NT2/D1 (cell line): ENCODE data around the gene FBXL12.

ENCODE experiments used
- DNase-seq: peaks from one replicate; pipeline ENCODE4 v3.0.0-alpha.2; 2011; ENCODE audit warnings: low read depth, low spot score
- H3K27me3 ChIP-seq: 2 replicates; pipeline ENCODE4 v1.6.0; 2011; ENCODE audit warnings: mild to moderate bottlenecking; ENCODE audit not compliant: insufficient read length, insufficient read depth
- H3K36me3 ChIP-seq: 2 replicates; pipeline ENCODE4 v1.6.1; 2011; ENCODE audit warnings: mild to moderate bottlenecking, low read length, mixed read lengths; ENCODE audit not compliant: insufficient read depth, insufficient read length
- H3K4me1 ChIP-seq: 2 replicates; pipeline ENCODE4 v1.5.1; 2011; ENCODE audit not compliant: insufficient read depth, insufficient read length
- H3K4me3 ChIP-seq: 2 replicates; pipeline ENCODE4 v1.5.1; 2011; ENCODE audit warnings: low read depth; ENCODE audit not compliant: insufficient read length
- H3K9ac ChIP-seq: 2 replicates; pipeline ENCODE4 v1.6.0; 2011; ENCODE audit warnings: low read depth; ENCODE audit not compliant: insufficient read length
- H3K9me3 ChIP-seq: 2 replicates; pipeline ENCODE4 v1.5.1; 2011; ENCODE audit warnings: mild to moderate bottlenecking, low read length; ENCODE audit not compliant: insufficient read depth
- SUZ12 ChIP-seq: IDR thresholded peaks from 2 replicates; pipeline ENCODE4 v1.6.1; 2011; ENCODE audit not compliant: insufficient read length, insufficient read depth; ENCODE audit errors: extremely low read depth
- YY1 ChIP-seq: IDR thresholded peaks from 2 replicates; pipeline ENCODE4 v1.6.1; 2011; ENCODE audit not compliant: insufficient read length, insufficient read depth
- ZNF274 ChIP-seq: IDR thresholded peaks from 2 replicates; pipeline ENCODE4 v1.6.1; 2011; ENCODE audit warnings: mild to moderate bottlenecking, low read depth, low read length

Gene FBXL12

GRCh38 chr19:9857920-9858746 is 39.3 kb upstream of the FBXL12 start:
- no peak for DNase-seq
- no peaks in the 10 kb centered on the region for H3K9me3 ChIP-seq
- no peak for TF ChIP-seq YY1
- TF ChIP-seq SUZ12, result no peak
- TF ChIP-seq ZNF274, result no peak
- peaks cover 3% of the 10 kb centered on the region for H3K4me1 ChIP-seq
- no peak overlapping the region for H3K4me3 ChIP-seq
- no peak overlapping the region for H3K9ac ChIP-seq
- no peaks in the 10 kb centered on the region for H3K27me3 ChIP-seq
- H3K36me3 ChIP-seq, result peaks cover 24% of the 10 kb centered on the region

DNA sequence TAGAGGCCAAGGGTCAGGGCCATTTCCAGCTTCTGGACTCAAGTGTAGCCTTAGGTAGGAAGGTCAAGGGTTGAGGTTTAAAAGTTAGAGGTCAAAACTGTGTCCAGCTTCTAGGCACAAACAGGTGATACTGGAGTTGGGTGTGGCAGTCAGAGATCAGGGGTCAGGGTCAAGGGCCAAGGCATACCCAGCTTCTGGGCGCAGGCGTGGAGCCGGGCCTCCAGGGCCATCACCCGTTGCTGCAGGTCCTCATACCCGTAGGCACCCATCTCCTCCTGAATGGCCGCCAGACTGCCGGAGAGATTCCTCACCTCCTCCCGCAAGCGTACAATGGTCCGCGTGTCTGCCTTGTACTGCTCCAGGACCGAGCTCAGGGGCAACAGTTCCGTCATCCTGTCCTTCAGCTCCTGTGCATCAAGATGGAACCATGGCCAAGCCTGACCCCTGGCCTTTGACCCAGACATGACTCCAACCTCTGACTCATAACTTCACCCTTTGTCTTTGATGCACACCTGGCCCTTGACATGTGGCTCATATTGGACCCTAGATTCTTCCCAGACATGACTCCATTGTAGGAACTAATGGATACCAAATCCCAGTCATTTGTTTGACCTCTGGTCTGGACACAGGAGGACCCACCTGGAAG is 38.3 kb upstream of the FBXL12 start:
- H3K4me3 ChIP-seq, result no peak overlapping the region
- H3K9ac ChIP-seq, result no peak overlapping the region
- H3K9me3 ChIP-seq, result no peaks in the 10 kb centered on the region
- no peak for DNase-seq
- TF ChIP-seq SUZ12 (no peak), YY1 (no peak), ZNF274 (no peak)
- H3K27me3 ChIP-seq, result no peaks in the 10 kb centered on the region
- peaks cover 3% of the 10 kb centered on the region for H3K4me1 ChIP-seq
- peaks cover 24% of the 10 kb centered on the region for H3K36me3 ChIP-seq

- peaks cover 27% of the 10 kb centered on the region for H3K36me3 ChIP-seq
- no peak overlapping the region for H3K4me3 ChIP-seq
- H3K9me3 ChIP-seq, result no peaks in the 10 kb centered on the region
- H3K4me1 ChIP-seq, result peaks cover 3% of the 10 kb centered on the region
- no peaks in the 10 kb centered on the region for H3K27me3 ChIP-seq
- no peak for TF ChIP-seq SUZ12
- TF ChIP-seq YY1, result no peak
- TF ChIP-seq ZNF274, result no peak
- H3K9ac ChIP-seq, result no peak overlapping the region
- no peak for DNase-seq
Observed at GRCh38 chr19:9856609-9857008, 37.7 kb upstream of the FBXL12 start.

- Histone ChIP-seq H3K36me3 (peaks cover 43% of the 10 kb centered on the region), H3K9ac (no peak overlapping the region), H3K27me3 (no peaks in the 10 kb centered on the region), H3K4me3 (no peak overlapping the region), H3K9me3 (no peaks in the 10 kb centered on the region), H3K4me1 (peaks cover 14% of the 10 kb centered on the region)
- DNase-seq, result no peak
- TF ChIP-seq ZNF274 (no peak), SUZ12 (no peak), YY1 (no peak)
Observed at GRCh38 chr19:9854282-9854846, 35.5 kb upstream of the FBXL12 start.

- Histone ChIP-seq H3K9ac (no peak overlapping the region), H3K4me3 (no peak overlapping the region), H3K36me3 (peaks cover 64% of the 10 kb centered on the region), H3K4me1 (peaks cover 30% of the 10 kb centered on the region), H3K27me3 (no peaks in the 10 kb centered on the region), H3K9me3 (no peaks in the 10 kb centered on the region)
- TF ChIP-seq ZNF274 (no peak), SUZ12 (no peak), YY1 (no peak)
- DNase-seq, result no peak
Observed at GRCh38 chr19:9850235-9850959, 31.5 kb upstream of the FBXL12 start.

GRCh38 chr19:9849791-9850190 is 30.9 kb upstream of the FBXL12 start:
- H3K4me3 ChIP-seq, result no peak overlapping the region
- H3K9me3 ChIP-seq, result no peaks in the 10 kb centered on the region
- TF ChIP-seq YY1 (no peak), ZNF274 (no peak)
- H3K27me3 ChIP-seq, result no peaks in the 10 kb centered on the region
- no peak for DNase-seq
- peaks cover 30% of the 10 kb centered on the region for H3K4me1 ChIP-seq
- H3K36me3 ChIP-seq, result peaks cover 68% of the 10 kb centered on the region
- H3K9ac ChIP-seq, result no peak overlapping the region

GRCh38 chr19:9848762-9849161 is 29.9 kb upstream of the FBXL12 start:
- DNase-seq, result no peak
- Histone ChIP-seq H3K9ac (peak overlapping the region; percentile 10), H3K36me3 (peaks cover 70% of the 10 kb centered on the region), H3K9me3 (no peaks in the 10 kb centered on the region), H3K4me3 (no peak overlapping the region), H3K4me1 (peaks cover 30% of the 10 kb centered on the region), H3K27me3 (no peaks in the 10 kb centered on the region)
- no peak for TF ChIP-seq YY1
- no peak for TF ChIP-seq SUZ12
- TF ChIP-seq ZNF274, result no peak
